GM21528 (cell line): ENCODE data around the gene CNTN3.

ENCODE experiments used
- ATAC-seq: cut with Tn5 transposase; IDR thresholded peaks from one replicate; pipeline ENCODE4 v1.9.1; 2021; ENCODE audit warnings: mild to moderate bottlenecking, moderate library complexity; ENCODE audit not compliant: unreplicated experiment, low FRiP score

Gene CNTN3

DNA sequence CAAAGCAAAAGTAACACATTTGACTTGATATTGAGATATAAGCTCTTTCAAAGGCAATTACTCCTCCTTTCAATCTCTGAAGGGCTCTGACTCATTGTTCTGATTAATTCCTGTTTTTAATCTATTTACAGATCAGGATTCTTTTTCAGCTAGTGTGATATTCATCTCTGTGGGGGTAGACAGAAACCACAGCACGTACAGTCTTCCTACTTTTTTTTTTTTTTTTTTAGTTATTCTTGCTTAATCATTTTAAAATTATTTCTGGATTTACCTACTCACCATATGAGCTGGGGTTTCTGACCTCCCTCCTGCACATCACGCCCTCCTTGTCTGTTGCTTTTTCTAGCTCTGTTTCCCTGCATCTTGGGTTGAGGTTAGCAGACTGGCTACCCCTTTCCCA lies 1.4 kb downstream of the CNTN3 start:
- ATAC-seq, result no peak

DNA sequence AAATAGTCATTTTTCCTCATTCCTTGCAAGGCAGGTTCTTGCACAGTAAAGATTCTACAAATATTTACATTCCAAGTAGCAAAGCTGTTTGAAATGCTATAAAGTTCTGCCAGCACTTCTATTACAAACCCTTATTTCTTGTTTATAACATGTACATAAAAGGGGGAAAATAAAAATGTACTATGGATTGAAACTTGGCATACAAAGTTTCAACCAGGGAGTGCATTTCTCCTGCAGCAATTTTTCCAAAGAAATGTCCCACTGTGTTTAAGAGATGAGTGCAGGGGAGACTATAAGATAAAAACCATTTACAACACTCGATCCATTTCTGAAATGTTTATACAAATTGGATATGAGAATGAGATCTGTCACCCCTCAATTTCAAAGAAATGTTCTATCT lies 3.3 kb downstream of the CNTN3 start:
- ATAC-seq, result no peak

- no peak for ATAC-seq
Measured at GRCh38 chr3:74607803-74608202, 6.7 kb downstream of the CNTN3 start.

DNA sequence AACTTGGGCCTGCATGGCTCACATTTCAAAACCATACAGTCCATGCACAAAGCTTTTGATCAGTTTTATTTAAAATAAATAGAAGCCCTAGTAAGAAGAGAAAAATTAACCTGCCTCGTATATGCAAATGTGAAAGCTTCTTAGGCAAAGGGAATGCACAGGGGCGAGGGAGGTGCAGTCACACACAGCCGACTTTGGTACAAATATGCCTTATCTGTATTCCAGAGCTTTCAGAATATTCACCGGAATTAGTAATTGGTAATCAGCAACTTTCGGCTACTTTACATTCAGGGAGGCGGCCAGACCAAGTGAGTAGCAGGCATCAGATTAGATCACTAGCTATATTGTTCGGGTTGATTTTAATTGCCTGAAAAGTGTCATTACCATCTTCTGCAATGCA lies 7.5 kb downstream of the CNTN3 start:
- ATAC-seq, result no peak

DNA sequence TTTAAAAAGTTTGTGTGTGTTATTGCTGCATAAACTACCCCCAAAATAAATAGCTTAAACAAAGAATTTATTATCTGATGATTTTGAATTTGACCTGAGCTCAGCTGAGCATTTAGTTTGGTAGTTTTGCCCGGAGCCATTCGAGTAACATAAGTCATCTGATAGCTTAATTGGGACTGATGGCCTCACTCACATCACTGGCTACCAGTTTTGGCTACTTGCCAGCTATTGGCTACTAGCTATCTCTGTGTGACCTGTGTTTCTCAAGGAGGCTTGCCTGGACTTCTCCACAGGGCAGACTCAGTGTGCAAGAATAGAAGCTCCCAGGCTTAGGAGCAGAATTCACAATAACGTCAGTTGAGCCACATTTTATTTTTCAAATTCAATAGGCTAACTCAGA lies 9.0 kb downstream of the CNTN3 start:
- ATAC-seq, result no peak

DNA sequence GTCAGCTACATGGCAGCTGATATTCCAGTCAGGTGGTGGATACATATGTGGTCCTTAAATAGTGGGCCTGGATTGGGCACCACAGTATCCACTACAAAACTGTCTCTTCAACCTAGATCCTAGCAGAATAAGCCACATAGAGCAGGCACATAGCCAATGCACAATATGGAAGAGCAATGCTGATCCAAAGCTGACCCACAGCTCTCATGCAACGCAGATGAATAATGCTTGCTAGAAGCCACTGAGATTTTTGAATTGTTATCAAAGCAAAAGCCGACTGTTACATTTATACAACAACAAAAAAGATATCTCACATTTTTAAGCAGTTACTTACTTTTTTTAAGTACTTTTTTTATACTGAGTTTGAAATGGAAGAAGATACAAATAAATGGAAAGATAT lies 11.2 kb downstream of the CNTN3 start:
- ATAC-seq, result no peak

DNA sequence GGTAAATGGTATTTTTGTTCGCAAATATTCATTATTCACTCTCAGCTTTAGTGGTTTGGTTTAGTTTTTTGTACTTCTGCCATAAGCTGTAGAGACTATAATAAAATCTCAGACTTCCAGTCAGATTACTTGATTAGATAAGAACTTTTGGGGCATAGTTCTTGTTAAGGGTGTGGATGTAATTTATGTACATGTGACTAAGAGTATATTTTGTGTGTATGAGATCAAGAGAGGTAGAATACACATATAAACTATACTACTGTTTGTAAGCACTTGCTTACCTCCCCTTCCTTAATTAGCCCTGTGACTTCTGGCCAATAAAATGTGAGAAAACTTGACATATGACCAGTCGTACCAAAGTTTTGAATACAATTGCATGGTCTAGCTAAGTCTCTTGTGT lies 12.0 kb downstream of the CNTN3 start:
- no peak for ATAC-seq

GRCh38 chr3:74601793-74602192 lies 12.7 kb downstream of the CNTN3 start:
- no peak for ATAC-seq

- ATAC-seq, result no peak
Measured at GRCh38 chr3:74599564-74599963, 14.9 kb downstream of the CNTN3 start.

- ATAC-seq, result no peak
Measured at GRCh38 chr3:74593152-74593551, 21.3 kb downstream of the CNTN3 start.

DNA sequence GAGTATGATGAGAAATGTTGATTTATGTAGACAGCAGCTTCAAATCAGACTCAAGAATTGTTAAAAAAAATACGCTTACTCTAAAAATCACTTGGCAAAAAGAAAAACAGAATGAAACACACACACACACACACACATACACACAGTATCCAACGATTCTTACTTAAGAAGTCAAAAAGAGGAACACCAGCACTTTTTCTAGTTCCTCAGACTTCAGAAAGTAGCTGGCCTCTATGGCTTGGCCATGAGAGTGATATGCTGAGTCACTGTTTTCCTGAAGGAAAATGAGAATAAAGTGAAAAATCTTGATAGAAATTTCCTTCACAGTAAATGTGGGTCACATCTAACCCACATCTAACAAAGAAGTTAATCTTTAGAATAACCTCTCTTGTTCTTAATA lies 22.1 kb downstream of the CNTN3 start:
- ATAC-seq, result no peak

- ATAC-seq, result no peak
Measured at GRCh38 chr3:74591946-74592345, 22.5 kb downstream of the CNTN3 start.

- ATAC-seq, result no peak
Measured at GRCh38 chr3:74591342-74591741, 23.1 kb downstream of the CNTN3 start.

DNA sequence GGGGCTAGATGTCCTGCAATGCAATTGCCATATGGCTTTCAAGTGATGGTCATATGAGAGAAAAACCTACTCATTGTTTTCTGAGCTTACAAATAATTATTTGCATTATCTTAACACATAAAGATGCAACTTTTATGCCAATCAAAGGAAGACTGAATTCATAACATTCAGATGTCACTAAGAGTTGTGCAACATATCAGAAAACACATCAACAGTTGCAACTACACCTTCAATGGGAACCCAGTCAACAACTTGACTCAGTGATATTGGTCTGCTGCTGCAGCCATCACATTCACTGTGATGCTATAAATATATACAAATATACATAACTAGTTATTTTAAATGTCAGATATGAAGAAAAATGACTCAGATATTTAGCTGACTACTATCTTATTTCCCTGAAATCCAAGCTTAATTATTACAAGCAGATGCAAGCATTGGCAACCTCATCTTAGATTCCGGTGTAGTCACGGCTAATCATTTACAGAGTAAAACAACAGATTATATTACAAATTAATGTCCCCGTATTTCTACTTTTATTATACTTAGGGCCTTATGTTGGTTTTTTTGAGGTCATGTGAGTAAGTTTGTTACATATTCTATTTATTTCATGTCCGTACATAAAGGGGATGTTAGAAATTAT lies 23.7 kb downstream of the CNTN3 start:
- no peak for ATAC-seq

DNA sequence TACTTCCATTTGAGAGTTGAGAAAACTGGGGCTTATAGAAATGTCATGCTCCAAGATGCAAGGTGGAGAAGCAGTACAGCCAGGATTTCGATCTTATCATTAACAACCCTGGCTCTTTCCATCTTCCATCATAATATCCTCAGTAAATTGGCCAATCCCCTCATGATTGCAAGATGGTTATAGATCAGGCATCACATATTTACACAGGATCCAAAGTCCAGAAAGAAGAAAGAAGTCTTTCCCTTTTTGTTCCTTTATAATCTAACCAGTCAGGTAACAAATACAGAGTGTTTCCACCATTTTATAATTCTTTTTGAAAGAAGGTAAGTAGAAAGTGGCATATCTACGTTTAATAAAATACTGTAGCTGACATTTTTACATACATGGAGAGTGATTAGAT lies 29.7 kb downstream of the CNTN3 start:
- ATAC-seq, result no peak

GRCh38 chr3:74582982-74583381 lies 31.5 kb downstream of the CNTN3 start:
- no peak for ATAC-seq

GRCh38 chr3:74575857-74576256 lies 38.6 kb downstream of the CNTN3 start:
- ATAC-seq, result no peak

DNA sequence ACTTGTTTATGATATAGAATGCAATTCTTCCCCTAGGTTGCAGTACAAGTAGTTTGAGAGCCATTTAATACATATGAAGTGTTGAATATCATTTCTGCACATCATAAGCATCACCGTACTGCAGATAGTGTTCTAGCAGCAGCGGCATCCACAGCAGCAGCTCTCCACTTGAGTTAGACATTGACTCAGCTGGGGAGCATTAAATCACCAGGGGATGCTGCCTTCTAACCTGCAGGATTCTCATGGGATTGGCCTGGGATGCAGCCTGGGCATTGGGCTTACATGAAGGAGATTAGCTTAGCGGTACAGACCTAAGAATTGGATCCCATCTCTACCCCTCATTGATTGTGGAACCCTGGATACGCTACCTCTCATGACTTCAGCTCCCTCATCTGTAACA lies 43.3 kb downstream of the CNTN3 start:
- ATAC-seq, result no peak
